Measurements from ENCODE around the gene KCNG3.
A peak's percentile ranks its signal among the peaks of the same experiment; 100 is the strongest.
"Not testable (repeated sequence)": the region's sequence is repeated elsewhere in the genome, so short reads cannot be mapped to it uniquely, and the experiment has no call there.

Gene KCNG3

DNA sequence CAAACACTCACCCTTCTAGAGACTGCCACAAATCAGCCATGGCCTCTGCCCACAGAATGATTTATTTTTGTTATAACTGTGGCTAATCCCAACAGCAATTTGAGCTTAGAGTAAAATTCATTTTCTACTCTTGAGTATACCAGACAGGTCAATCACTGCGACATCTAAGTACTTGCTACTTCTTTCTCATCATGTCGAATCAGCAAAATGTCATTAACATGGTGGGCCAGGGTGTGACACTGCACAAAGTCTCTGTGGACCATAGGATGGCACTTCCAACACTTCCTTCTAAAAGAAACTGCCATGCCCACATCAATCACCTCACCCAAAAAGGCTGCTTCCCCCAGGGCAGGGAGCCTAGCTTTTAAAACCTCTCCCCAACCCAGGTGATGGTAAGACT is 64.4 kb downstream of the KCNG3 start:
- no peak for DNase-seq

DNA sequence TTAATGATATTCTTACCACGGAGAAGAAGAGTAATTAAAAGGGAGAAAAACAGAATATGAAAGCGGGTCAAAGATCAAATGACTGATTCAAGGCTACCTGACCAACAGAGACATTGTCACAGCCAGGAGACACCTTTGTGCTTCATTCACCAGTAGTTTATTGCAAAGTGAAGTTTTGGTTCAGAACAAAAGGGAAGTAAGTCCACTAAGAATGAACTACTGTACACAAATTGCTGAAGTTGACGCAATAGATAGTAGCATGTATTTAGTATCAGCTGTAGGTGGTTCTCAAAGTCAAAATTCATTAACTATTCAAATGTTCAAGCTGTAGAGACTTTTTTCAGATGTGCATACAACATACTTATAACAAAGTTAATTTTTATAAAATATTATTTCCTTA is 68.1 kb downstream of the KCNG3 start:
- peak; percentile 10 to 17 for DNase-seq

DNA sequence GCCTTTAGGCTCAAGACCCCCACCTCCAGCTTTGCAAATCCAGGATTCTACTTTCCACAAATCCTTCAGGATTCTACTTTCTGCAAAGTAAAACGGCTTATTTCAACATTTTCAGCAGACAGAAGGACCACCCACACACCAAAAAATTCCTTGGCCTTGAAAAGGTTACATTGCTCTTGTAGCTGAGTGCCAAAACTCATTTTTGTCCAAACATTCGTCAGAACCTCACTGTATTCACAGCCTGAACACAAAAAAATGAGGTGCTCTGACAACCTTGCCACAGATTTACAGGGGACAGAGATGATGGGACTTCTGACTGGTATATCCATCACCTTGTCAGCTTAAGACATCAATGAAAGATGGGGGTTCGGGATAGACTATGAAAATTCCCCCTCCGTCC is 69.7 kb downstream of the KCNG3 start:
- no peak for DNase-seq

DNA sequence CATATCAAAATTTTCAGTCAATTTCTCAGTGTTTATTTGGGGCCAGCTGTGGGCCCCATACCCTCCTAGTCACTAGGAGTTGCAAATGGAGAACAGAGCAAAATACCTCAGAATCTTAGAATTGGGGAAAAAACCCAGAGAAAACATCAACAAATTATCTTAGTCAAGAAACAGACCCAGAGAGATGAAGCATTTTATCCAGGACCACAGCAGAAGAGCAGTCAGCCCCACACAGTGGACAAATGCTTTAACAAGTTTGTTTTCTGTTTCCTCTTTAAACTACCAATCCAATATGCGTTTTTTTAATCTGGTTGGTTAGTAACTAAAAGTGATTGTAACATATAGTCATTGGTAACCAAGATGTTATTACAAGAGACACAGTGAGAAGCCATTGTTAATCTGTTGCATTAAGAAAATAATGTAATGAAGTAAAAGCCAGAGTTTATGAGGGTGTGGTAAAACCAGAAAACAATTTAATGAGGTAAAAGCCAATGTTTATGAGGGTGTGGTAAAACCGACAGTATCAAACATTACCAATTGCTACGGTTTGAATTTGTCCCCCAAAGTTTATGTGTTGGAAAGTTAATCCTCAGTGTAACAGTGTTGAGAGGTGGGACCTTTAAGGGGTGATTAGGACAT is 72.1 kb downstream of the KCNG3 start:
- no peak for DNase-seq

DNA sequence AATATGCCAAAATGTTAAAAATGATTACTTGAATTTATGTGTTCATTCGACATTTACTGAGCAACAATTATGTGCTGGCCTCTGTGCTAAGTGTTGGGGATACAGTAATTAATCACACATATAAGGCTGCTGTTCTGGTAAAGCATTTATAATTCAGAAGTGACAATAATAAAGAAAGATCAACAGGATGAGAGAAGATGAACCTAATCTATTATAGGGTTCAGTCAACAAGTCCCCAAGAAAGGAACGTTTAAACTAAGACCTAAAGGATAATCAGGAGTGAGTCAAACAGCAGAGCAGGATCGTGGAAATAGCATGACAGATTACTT is 72.7 kb downstream of the KCNG3 start:
- DNase-seq: no peak

DNA sequence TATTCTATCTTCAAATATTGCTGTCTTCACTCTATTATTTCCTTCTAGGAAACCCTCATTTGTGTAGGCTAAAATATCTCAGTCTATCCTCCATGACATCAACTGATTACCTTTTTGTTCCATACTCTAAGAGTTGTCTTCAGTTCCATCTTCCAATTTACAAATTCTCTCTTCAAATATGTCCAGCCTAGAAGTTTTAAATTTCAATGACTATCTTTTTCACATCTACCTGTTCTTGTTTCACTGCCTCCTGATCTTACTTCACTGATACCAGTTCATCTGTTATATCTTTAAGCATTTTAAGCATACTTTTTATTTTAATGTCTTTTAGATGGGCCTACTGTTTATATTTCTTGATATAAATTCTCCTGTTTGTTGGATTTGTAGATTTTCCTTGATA is 79.1 kb downstream of the KCNG3 start:
- no peak for DNase-seq

DNA sequence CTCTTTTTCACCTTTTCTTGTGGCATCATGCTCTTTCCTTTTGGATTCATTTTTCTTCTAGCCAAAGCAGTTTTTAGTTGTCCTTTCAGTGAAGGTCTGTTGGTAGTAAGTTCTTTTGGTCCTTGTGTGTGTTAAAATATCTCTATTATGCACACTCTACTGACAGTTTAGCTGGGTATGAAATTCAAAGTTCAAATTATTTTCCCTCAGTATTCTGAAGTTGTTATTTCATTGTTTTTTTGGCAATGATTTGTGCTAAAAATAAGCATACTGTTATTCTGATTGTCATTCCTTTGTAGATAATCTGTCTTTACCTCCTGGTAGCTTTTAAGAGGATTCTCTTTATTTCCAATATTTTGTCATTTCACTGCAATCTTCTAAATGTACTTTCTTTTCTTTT is 79.6 kb downstream of the KCNG3 start:
- DNase-seq: no peak

DNA sequence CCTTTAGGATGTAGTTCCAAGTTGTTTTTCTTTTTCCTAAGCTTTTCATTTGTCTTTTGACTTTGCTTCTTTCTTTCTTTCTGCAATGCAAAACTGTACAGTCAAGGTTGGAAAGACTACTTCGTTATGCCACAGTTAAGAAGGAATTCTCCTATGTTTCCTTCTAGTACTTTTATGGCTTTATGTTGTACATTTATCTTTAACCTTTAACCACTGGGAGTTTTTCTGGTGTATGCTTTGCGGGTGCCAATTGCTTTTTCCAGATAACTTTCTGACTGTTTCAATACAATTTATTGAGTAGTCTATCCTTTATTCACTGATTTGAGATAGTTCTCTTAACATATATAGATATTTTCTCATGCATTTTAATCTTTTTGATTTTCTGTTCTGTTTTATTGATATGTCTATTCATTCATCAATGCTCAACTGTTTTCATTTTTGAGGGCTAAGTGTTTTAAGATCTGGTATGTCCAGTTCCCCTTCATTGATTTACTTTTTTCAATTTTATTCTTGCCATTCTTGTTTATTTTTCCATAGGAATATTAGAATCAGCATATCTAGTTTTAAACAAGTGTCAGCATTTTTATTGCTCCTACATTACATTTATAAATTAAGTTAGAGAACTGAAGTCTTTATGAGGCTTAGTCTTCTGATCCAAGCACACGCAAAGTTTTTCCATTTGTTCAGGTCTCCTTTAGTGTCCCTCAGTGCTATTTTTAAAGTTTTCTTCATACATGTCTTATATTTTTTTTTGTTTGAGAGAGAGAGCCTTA is 82.9 kb downstream of the KCNG3 start:
- no peak for DNase-seq

DNA sequence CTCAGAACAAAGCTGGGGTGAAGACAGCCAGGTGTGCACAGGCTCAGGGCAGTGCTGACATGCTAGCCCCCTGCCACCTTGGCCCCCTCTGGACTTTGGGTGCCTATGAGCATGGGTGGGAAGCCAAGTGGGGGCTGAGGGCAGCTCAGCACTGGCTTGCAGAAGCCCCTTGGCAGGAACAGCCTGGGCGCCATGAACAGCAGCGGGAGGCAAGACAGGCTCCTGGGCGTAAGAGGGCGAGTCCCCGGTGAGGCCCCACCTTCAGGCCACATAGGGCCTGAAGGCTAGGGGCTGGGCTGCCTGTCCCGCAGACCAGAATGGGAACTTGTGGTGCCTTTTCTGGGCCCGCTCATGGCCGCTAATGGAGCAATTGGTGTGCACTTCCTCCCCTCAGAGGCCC is 85.8 kb downstream of the KCNG3 start:
- DNase-seq: no peak

DNA sequence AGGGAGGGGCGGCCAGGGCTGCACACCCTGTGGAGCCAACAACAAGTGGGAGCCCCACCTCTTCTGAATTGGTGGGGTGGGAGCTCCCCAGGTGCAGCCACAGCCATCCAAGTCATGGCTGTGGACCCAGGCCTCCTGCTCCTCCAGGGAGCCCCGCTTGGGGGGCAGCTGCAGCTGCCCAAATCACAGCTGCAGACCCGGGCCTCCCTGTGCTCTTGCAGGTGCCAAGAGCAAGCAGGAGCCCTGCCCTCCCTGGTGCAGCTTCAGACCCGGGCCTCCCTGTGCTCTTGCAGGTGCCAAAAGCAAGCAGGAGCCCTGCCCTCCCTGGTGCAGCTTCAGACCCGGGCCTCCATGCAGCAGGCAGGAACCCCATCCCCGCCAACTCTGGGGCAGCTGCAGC is 86.3 kb downstream of the KCNG3 start:
- DNase-seq: no peak

DNA sequence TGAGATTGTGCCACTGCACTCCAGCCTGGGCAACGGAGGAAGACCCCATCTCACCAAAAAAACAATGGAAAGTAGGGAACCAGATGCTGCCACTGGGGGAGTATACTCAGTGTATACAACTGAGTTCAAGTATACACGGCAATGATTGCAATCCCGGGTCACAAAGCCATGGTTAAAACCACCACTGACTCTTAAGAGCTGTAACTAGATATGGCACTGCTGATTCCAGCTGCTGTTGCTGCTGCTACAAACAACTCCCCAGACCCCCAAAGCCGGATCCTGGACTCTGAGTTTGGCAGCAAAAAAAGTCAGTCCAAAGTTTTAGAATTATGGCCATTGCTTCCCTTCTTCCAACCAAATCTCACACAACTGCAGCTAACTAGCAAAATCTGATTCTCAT is 89.1 kb downstream of the KCNG3 start:
- no peak for DNase-seq

DNA sequence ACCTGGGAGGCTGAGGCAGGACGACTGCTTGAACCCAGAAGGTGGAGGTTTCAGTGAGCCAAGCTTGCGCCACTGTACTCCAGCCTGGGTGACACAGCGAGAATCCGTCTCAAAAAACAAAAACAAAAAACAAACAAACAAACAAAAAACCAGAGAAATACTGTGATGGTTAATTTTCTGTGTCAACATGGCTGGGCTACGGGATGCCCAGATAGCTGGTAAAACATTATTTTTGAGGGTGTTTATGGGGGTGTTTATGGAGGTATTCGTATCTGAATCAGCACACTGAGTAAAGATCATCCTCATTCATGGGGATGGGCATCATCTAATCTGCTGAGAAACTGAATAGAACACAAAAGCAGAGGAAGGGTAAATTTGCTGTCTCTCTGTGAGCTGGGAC is 92.0 kb downstream of the KCNG3 start:
- no peak for DNase-seq

DNA sequence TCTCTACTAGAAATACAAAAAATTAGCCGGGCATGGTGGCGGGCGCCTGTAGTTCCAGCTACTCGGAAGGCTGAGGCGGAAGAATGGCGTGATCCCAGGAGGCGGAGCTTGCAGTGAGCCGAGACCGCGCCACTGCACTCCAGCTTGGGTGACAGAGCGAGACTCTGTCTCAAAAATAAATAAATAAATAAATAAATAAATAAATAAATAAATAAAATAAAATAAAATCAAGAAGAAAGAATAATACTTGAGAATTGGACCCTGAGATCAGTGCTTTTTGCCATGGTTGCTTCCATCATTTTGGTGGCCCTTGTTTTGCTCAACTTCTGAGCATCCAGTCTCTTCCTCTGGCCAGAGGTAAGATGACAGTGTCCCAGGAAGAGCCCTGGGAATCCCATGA is 95.7 kb downstream of the KCNG3 start:
- not testable (repeated sequence) for DNase-seq

DNA sequence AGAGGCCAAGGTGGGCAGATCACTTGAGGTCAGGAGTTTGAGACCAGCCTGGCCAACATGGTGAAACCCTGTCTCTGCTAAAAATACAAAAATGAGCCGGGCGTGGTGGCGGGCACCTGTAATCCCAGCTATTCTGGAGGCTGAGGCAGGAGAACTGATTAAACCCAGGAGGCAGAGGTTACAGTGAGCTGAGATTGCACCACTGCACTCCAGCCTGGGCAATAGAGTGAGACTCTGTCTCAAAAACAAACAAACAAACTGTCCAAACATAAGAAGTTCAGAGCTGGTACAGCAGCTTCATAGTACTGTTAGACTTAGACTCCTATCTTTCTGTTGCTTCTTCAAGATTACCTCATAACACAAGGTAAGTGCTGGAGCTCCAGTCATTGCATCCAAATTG is 100.5 kb downstream of the KCNG3 start:
- DNase-seq: not testable (repeated sequence)

DNA sequence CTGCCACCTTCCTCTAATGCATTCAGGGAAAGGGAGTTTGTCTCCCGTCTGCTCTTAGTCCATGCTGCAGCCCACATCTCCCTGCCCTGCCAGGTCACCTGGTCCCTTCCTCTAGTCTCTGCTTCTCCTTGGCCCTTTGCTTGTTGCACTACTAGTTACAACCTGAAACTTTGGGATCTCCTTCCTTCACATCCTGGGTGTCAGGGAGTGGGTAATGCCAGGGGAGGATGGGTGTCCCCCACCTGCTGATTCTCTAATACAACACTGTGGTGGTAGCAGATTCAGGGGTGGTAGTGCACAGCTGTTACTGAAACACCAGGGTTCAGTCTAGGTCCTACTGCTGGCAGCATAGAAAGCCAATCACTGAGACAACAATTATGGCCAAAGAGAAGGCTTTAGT is 101.6 kb downstream of the KCNG3 start:
- DNase-seq: no peak
